Measurements from ENCODE around the gene FCN3. TPM values are rescaled to one million over a fixed set of nuclear protein-coding genes. Genes with fewer than 3 reads are reported as not detected.

FCN3 gene
- total and polyA plus RNA-seq, 9 of the 15 experiments (the other 6 are each of a cell fraction or from before 2014, with no cell fraction given): 0.49 TPM; not detected in 8

GRCh38 chr1:27335506-27336422, 38.9 kb downstream of the FCN3 start:
- TF ChIP-seq ZBTB33 (CRISPR knock-in tag; IDR thresholded peaks at IDR 0.05) (peak; percentile 20; the same call in 1 of the 2 replicates), KDM5B (IDR thresholded peaks at IDR 0.05; ENCODE audit: insufficient replicate concordance, low read depth, low read length) (no peak), ZNF518B (CRISPR knock-in tag; IDR thresholded peaks at IDR 0.05) (no peak), POLR2G (IDR thresholded peaks at IDR 0.05; ENCODE audit: low read depth, low read length) (peak; percentile 59), PML (IDR thresholded peaks at IDR 0.05; ENCODE audit: low read length) (no peak), BCLAF1 (IDR thresholded peaks at IDR 0.05; ENCODE audit: borderline replicate concordance in 1 of 2, control insufficient read depth in 1 of 2, low read depth in 2 of 2, low read length in 1 of 2) (no peak), ZBTB9 (CRISPR knock-in tag; IDR thresholded peaks at IDR 0.05) (no peak), MYNN (IDR thresholded peaks at IDR 0.05) (no peak), MYNN (CRISPR knock-in tag; IDR thresholded peaks at IDR 0.05) (no peak)
- Histone ChIP-seq H4K20me1 (replicated peaks; ENCODE audit: control insufficient read depth, insufficient read depth, low read length) (peaks cover 7% of the 10 kb centered on the region; the same call in 1 of the 2 replicates), H2AFZ (ENCODE audit: low read depth, low read length) (no peak overlapping the region), H3K9me1 (ENCODE audit: control insufficient read depth, insufficient read depth, low read length) (no peaks in the 10 kb centered on the region), H3K4me1 (replicated peaks in 1 of 2; ENCODE audit: control insufficient read depth in 2 of 2, insufficient read depth in 2 of 2, low read length in 2 of 2) (peaks cover 0 to 14% of the 10 kb centered on the region in 2 experiments; a peak in 2 of 5 replicates), H3K79me2 (ENCODE audit: control insufficient read depth, insufficient read depth, low read length) (0 out of 3 replicates have a peak, but pooled peaks cover 1% of the 10 kb centered on the region), H3K4me3 (no peak overlapping the region), H3K27ac (ENCODE audit: extremely low read depth, low read depth, low read length) (no peak overlapping the region), H3K9me3 (replicated peaks; ENCODE audit: control insufficient read depth, insufficient read depth, low read depth, low read length) (no peaks in the 10 kb centered on the region), H3K27me3 (ENCODE audit: control insufficient read depth in 2 of 2, insufficient read depth in 2 of 2, low read length in 2 of 2) (no peaks in the 10 kb centered on the region), H3K36me3 (ENCODE audit: control insufficient read depth, insufficient read depth, low read length) (peaks cover 61% of the 10 kb centered on the region; the same call in 2 of the 3 replicates), H3K9ac (ENCODE audit: insufficient read depth in 1 of 2, low read depth in 2 of 2, low read length in 2 of 2) (peak overlapping the region in 1 of 2 experiments; percentile 38; a peak in 1 of 4 replicates), H3K4me2 (ENCODE audit: insufficient read depth, low read length) (no peak overlapping the region)
- POLR2A ChIA-PET: interaction anchor here (0.6 to 4.2 kb wide), 6 partner anchors 8 to 606 kb away, joined by 3 to 23 read pairs (median 4); no protein-coding TSS in a partner anchor
- WGBS (ENCODE audit: insufficient coverage, low coverage, missing lambda C conversion rate): 94% methylated on average over 13 of the region's 17 CpGs
- FAIRE-seq (no peak), DNase-seq (ENCODE audit: extremely low read depth in 1 of 4, low spot score in 3 of 4) (no peak), ATAC-seq (no peak)
- intact Hi-C loops (cut with micrococcal nuclease) (no loop called here), in situ Hi-C loops (cut with MboI) (no loop called here)
- CTCF ChIA-PET (ENCODE audit: low intra/inter-chr PET ratio): no interaction called here
- BruUV-seq (replicated peaks): no TSS peak
